GM10266 (cell line): Measurements from ENCODE around the gene TPRA1.

Experiments
- DNase-seq: peaks from one replicate; pipeline ENCODE4 v3.0.0; 2012; ENCODE audit errors: extremely low spot score
- TF ChIP-seq, protein P1 (sequence below): IDR thresholded peaks from 2 replicates; pipeline ENCODE4 v1.5.1; 2012; ENCODE audit warnings: mild to moderate bottlenecking, low read depth; ENCODE audit not compliant: control insufficient read depth, insufficient read depth; ENCODE audit errors: missing control alignments

TPRA1 gene

DNA sequence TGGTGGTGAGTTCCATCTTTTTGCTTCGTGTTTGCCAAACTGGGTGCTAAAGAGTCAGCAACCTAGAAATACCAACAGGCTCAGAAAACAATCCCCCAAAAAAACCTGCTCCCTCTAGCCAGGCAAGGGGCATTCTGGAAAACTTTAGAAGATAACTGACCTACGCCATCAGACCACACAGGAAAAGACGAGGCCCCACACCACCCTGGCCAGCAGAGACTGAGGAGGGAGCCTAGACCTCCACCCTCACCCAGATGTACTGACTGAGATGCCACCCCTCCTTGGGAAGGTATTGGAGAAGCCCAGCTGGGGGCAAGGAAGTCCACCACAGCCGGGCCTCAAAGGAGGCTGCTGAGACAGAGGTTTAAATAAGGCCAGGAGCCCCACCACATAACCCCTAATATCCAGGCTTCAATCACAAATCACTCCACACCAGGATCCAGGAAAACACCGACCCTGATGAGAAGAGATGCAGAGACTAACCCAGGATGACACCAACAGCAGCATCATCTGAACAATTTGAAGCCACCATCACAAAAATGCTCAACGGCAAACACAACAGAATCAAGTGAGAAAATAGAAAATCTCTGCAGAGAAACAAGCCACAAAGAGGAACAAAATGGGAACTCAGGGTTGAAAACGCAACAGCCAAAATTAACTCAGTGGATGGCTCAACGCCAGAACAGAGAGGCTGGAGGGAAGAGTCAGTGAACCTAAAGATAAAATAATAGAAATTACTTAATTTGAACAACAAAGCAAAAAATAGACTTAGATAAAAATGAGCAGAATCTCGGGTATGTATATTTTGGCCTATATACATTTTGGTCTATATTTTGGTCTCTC lies 61.0 kb downstream of the TPRA1 start:
- no peak for DNase-seq
- TF ChIP-seq, protein P1, sequence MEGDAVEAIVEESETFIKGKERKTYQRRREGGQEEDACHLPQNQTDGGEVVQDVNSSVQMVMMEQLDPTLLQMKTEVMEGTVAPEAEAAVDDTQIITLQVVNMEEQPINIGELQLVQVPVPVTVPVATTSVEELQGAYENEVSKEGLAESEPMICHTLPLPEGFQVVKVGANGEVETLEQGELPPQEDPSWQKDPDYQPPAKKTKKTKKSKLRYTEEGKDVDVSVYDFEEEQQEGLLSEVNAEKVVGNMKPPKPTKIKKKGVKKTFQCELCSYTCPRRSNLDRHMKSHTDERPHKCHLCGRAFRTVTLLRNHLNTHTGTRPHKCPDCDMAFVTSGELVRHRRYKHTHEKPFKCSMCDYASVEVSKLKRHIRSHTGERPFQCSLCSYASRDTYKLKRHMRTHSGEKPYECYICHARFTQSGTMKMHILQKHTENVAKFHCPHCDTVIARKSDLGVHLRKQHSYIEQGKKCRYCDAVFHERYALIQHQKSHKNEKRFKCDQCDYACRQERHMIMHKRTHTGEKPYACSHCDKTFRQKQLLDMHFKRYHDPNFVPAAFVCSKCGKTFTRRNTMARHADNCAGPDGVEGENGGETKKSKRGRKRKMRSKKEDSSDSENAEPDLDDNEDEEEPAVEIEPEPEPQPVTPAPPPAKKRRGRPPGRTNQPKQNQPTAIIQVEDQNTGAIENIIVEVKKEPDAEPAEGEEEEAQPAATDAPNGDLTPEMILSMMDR = no peak

GRCh38 chr3:127525373-127525772 lies 65.2 kb downstream of the TPRA1 start:
- DNase-seq = no peak
- TF ChIP-seq, protein P1 = no peak

DNA sequence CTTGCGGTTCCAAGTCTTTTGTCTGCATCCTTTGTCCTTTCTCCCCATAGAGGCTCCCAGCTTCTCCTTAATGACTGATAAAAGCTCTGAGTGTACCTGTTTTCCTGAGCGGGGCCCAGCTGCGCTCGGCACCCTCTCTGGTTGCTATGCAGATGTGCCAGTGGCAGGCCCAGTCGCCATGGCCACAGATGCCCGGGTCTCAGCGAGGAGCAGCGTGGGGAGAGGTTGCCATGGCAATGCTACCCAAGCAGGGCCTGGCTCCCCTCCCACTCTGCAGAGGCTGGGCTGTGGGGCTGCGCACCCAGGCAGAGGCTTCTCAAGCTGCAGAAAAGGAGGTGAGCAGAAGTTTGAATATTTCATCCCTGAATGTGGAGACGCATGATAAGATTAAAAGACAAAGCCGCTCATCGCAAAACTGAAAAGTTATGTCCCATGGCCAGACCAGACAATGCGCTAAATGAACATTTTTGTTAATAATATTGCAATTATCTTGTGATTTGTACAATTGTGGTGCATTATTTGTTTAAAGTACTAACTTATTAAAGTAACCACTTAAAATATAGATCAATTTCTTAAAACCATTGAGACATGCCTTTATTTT lies 66.1 kb downstream of the TPRA1 start:
- TF ChIP-seq, protein P1 = no peak
- DNase-seq = no peak
